IMR-90 (cell line): Measurements from ENCODE around the gene CDHR3. TPM values are rescaled to one million over a fixed set of nuclear protein-coding genes. Genes with fewer than 3 reads are reported as not detected.

Source experiments
- ATAC-seq: fragments of 200-7000 bp; cut with Tn5 transposase; 2 replicates; pipeline ENCODE4 v1.9.1; 2020; ENCODE audit warnings: low read depth, mild to moderate bottlenecking, moderate library complexity
- BruUV-seq: library from RNA; stranded (reverse); fragments of 400-500 nt; replicated peaks from 2 replicates; lab custom pipeline; 2021; lab: Mats Ljungman, UMichigan
- CTCF ChIA-PET: fragments of 300-600 bp; formaldehyde crosslinking; extraction: SDS; loops from one replicate; lab custom pipeline; 2021; ENCODE audit warnings: antibody characterized with exemption; lab: Yijun Ruan, JAX
- POLR2A ChIA-PET: fragments of 300-600 bp; sonication (Branson Sonifier 250); formaldehyde crosslinking; loops from one replicate; lab custom pipeline; 2022; ENCODE audit warnings: antibody characterized with exemption; ENCODE audit not compliant: unreplicated experiment; lab: Charles Lee
- DNase-seq: peaks from one replicate; pipeline ENCODE4 v3.0.0; 2013
- H2AFZ ChIP-seq: replicated peaks from 2 replicates; pipeline ENCODE3; 2013; ENCODE audit warnings: low read length, mild to moderate bottlenecking; ENCODE audit not compliant: poor library complexity
- H2AK5ac ChIP-seq: 2 replicates; pipeline ENCODE4 v1.6.1; 2013; ENCODE audit warnings: low read depth, low read length, inconsistent platforms
- H2AK9ac ChIP-seq: replicated peaks from 2 replicates; pipeline ENCODE3; 2013; ENCODE audit warnings: mild to moderate bottlenecking, low read depth, low read length, moderate library complexity; ENCODE audit not compliant: poor library complexity
- H2BK120ac ChIP-seq: 2 replicates; pipeline ENCODE4 v1.6.1; 2013; ENCODE audit warnings: low read depth, low read length, inconsistent platforms
- H2BK15ac ChIP-seq: 3 replicates; pipeline ENCODE4 v1.6.1; 2013; ENCODE audit warnings: low read depth, low read length, inconsistent platforms
- H2BK20ac ChIP-seq: 2 replicates; pipeline ENCODE4 v1.6.1; 2013; ENCODE audit warnings: low read depth, mild to moderate bottlenecking, inconsistent platforms, low read length, moderate library complexity
- H2BK5ac ChIP-seq: 2 replicates; pipeline ENCODE4 v1.6.1; 2013; ENCODE audit warnings: mild to moderate bottlenecking, low read depth, low read length, inconsistent platforms; ENCODE audit not compliant: poor library complexity, severe bottlenecking
- H3K14ac ChIP-seq: replicated peaks from 2 replicates; pipeline ENCODE4 v1.6.1; 2013; ENCODE audit warnings: low read depth, low read length, inconsistent platforms
- H3K18ac ChIP-seq: 2 replicates; pipeline ENCODE4 v1.6.1; 2013; ENCODE audit warnings: low read depth, low read length, control low read depth
- H3K23ac ChIP-seq: 2 replicates; pipeline ENCODE4 v1.6.1; 2013; ENCODE audit warnings: low read depth, low read length, inconsistent platforms
- H3K27ac ChIP-seq: 2 replicates; pipeline ENCODE4 v1.5.1; 2013; ENCODE audit warnings: mild to moderate bottlenecking, control low read depth, low read length; ENCODE audit not compliant: insufficient read depth
- H3K27me3 ChIP-seq: 2 replicates; pipeline ENCODE4 v1.6.1; 2013; ENCODE audit warnings: low read length; ENCODE audit not compliant: control insufficient read depth, insufficient read depth
- H3K36me3 ChIP-seq: 2 replicates; pipeline ENCODE4 v1.6.1; 2013; ENCODE audit warnings: low read length, mixed read lengths; ENCODE audit not compliant: control insufficient read depth, insufficient read depth
- H3K4ac ChIP-seq: 2 replicates; pipeline ENCODE4 v1.6.1; 2013; ENCODE audit warnings: low read depth, low read length, inconsistent platforms
- H3K4me1 ChIP-seq: 2 replicates; pipeline ENCODE4 v1.6.1; 2013; ENCODE audit warnings: low read length, mixed read lengths; ENCODE audit not compliant: control insufficient read depth, insufficient read depth
- H3K4me2 ChIP-seq: 2 replicates; pipeline ENCODE4 v1.6.1; 2013; ENCODE audit warnings: low read depth, mild to moderate bottlenecking, control low read depth, low read length, moderate library complexity
- H3K4me3 ChIP-seq: 2 replicates; pipeline ENCODE4 v1.5.1; 2013; ENCODE audit warnings: low read depth, mild to moderate bottlenecking, control low read depth, low read length, moderate library complexity; ENCODE audit not compliant: insufficient read depth
- H3K56ac ChIP-seq: 2 replicates; pipeline ENCODE4 v1.6.1; 2013; ENCODE audit warnings: low read length, inconsistent platforms; ENCODE audit not compliant: insufficient read depth; ENCODE audit errors: extremely low read depth
- H3K79me1 ChIP-seq, 2 experiments: 2 replicates each; pipeline ENCODE4 v1.6.1; 2013; ENCODE audit warnings: low read length in 2 of 2, inconsistent platforms in 1 of 2, low read depth in 1 of 2
- H3K9ac ChIP-seq: 2 replicates; pipeline ENCODE4 v1.6.1; 2013; ENCODE audit warnings: low read depth, low read length, control low read depth
- H3K9me1 ChIP-seq: 2 replicates; pipeline ENCODE4 v1.6.1; 2013; ENCODE audit warnings: low read length, inconsistent platforms; ENCODE audit not compliant: insufficient read depth
- H3K9me3 ChIP-seq: 2 replicates; pipeline ENCODE4 v1.6.1; 2013; ENCODE audit warnings: low read length; ENCODE audit not compliant: control insufficient read depth, insufficient read depth
- H4K20me1 ChIP-seq: 2 replicates; pipeline ENCODE4 v1.6.1; 2013; ENCODE audit warnings: low read length, inconsistent platforms; ENCODE audit not compliant: insufficient read depth
- H4K5ac ChIP-seq: 2 replicates; pipeline ENCODE4 v1.6.1; 2013; ENCODE audit warnings: mild to moderate bottlenecking, low read depth, low read length, control low read depth
- H4K8ac ChIP-seq, 2 experiments: 2 replicates each; pipeline ENCODE4 v1.6.1; 2013; ENCODE audit warnings: low read depth in 2 of 2, low read length in 2 of 2, control low read depth in 1 of 2, inconsistent platforms in 1 of 2
- H4K91ac ChIP-seq: 2 replicates; pipeline ENCODE4 v1.6.1; 2013; ENCODE audit warnings: low read depth, low read length, inconsistent platforms; ENCODE audit not compliant: insufficient read depth
- CEBPB ChIP-seq: IDR thresholded peaks from 2 replicates; pipeline ENCODE4 v1.6.1; 2012; ENCODE audit warnings: low read depth, low read length, improper control_type of control experiment
- CHD1 ChIP-seq: IDR thresholded peaks from 2 replicates; pipeline ENCODE4 v1.6.1; 2012; ENCODE audit warnings: low read depth, low read length, improper control_type of control experiment
- ELK1 ChIP-seq: fragments of 150-350 bp; IDR thresholded peaks from 2 replicates; pipeline ENCODE4 v1.6.1; 2016; ENCODE audit warnings: low read depth, mild to moderate bottlenecking, low read length, moderate library complexity, borderline replicate concordance
- MAFK ChIP-seq: IDR thresholded peaks from 2 replicates; pipeline ENCODE4 v1.6.1; 2012; ENCODE audit warnings: low read depth, low read length, improper control_type of control experiment
- MAZ ChIP-seq: IDR thresholded peaks from 2 replicates; pipeline ENCODE4 v1.6.1; 2012; ENCODE audit warnings: low read depth, mild to moderate bottlenecking, low read length, improper control_type of control experiment, moderate library complexity, borderline replicate concordance
- MXI1 ChIP-seq: IDR thresholded peaks from 2 replicates; pipeline ENCODE4 v1.6.1; 2012; ENCODE audit warnings: low read depth, mild to moderate bottlenecking, low read length, moderate library complexity, borderline replicate concordance
- NFE2L2 ChIP-seq: fragments of 150-350 bp; IDR thresholded peaks from 2 replicates; pipeline ENCODE4 v1.6.1; 2016; ENCODE audit warnings: low read depth, mild to moderate bottlenecking, low read length
- POLR2A ChIP-seq: IDR thresholded peaks from 2 replicates; pipeline ENCODE4 v1.6.1; 2012; ENCODE audit warnings: mild to moderate bottlenecking, low read depth, low read length
- RCOR1 ChIP-seq: IDR thresholded peaks from 2 replicates; pipeline ENCODE4 v1.6.1; 2012; ENCODE audit warnings: mild to moderate bottlenecking, low read length, improper control_type of control experiment; ENCODE audit not compliant: insufficient replicate concordance
- RFX5 ChIP-seq: IDR thresholded peaks from 2 replicates; pipeline ENCODE4 v1.8.0; 2012; ENCODE audit warnings: low read depth, mild to moderate bottlenecking, low read length, moderate library complexity
- USF2 ChIP-seq: fragments of 150-350 bp; IDR thresholded peaks from 2 replicates; pipeline ENCODE4 v1.6.1; 2017; ENCODE audit warnings: mild to moderate bottlenecking, antibody characterized with exemption, low read length, low read depth
- WGBS, 2 experiments: methylation state at CpG; one replicate each; pipeline versions ENCODE4 v1.1.5 to v1.1.7; 2013; ENCODE audit warnings: missing lambda C conversion rate in 2 of 2; ENCODE audit not compliant: insufficient read length in 1 of 2; ENCODE audit errors: extremely low coverage in 2 of 2; 5-methylcytosine and 5-hydroxymethylcytosine counted together
- dilution Hi-C: fragments of 300-500 bp; cut with HindIII; formaldehyde crosslinking; loops from one replicate; pipeline ENCODE4 v1.14.3; 2018; ENCODE audit warnings: low sequenced_read_pairs; ENCODE audit not compliant: unreplicated experiment
- in situ Hi-C: fragments of 300-500 bp; cut with MboI; formaldehyde crosslinking; loops from 3 replicates; pipeline ENCODE4 v1.14.3; 2019; ENCODE audit warnings: low sequenced_read_pairs, inconsistent platforms, mixed read lengths
- intact Hi-C: fragments of 100-400 bp; cut with micrococcal nuclease; formaldehyde crosslinking; loops from 2 replicates; pipeline ENCODE4 v1.10.0; 2022
- polyA plus RNA-seq, 3 experiments: library from polyadenylated mRNA; depleted of rRNA; stranded (reverse); fragments of >200 nt; gene quantifications; 2 replicates each; pipeline ENCODE4 v1.2.3, GENCODE V29; 2012; ENCODE audit warnings: low replicate concordance in 1 of 3
- total RNA-seq: library from RNA; depleted of rRNA; stranded (reverse); fragments of >200 nt; gene quantifications from 2 replicates; pipeline ENCODE4 v1.2.3, GENCODE V29; 2012
- TF ChIP-seq, protein P1 (sequence below): conservative IDR thresholded peaks from 2 replicates; pipeline ENCODE4 v1.5.1; 2012; ENCODE audit warnings: mild to moderate bottlenecking, low read depth, low read length, improper control_type of control experiment

Gene CDHR3
- total and polyA plus RNA-seq, 2 of the 4 experiments (the other 2 are of a cell fraction) = 0.96 to 1.6 TPM

DNA sequence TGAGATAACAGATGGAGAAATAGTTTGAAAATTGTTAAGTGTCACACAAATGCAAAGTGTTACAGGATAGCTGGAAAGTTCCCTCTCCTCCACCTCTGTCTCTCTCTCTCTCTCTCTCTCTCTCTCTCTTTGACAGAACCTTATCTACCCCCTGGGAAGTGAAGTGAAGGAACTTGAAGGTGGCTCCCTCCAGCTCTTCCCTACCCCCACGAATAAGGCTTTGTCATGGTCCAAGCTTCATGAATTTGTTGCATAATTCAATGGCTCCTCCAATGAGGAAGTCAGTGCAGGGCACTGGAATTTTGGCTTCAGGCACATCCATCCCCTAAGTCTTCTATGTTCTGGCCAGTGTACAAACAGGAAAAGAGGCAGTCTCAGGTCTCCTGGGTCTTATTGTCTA is 66.4 kb downstream of the CDHR3 start:
- H3K4me2 ChIP-seq = no peak overlapping the region
- H2BK20ac ChIP-seq = no peak overlapping the region
- no TSS peak for BruUV-seq
- no peak overlapping the region for H4K5ac ChIP-seq
- H4K20me1 ChIP-seq = no peaks in the 10 kb centered on the region
- POLR2A ChIA-PET = interaction anchor here (0.6 kb wide), 1 partner anchor 154 kb away, joined by 3 read pairs; no protein-coding TSS in a partner anchor
- no peaks in the 10 kb centered on the region for H3K36me3 ChIP-seq
- no peak overlapping the region for H3K56ac ChIP-seq
- in situ Hi-C loops (no loop called here), dilution Hi-C loops (no loop called here), intact Hi-C loops (no loop called here)
- no CpG with 5 or more reads among the region's 1 CpG for WGBS, 2 experiments
- H3K27ac ChIP-seq = no peak overlapping the region
- H2AFZ ChIP-seq = no peak overlapping the region
- H2BK15ac ChIP-seq = no peak overlapping the region
- CTCF ChIA-PET = interaction anchor here (1.0 kb wide), 1 partner anchor 20 kb away, joined by 3 read pairs; no protein-coding TSS in a partner anchor
- H3K9ac ChIP-seq = no peak overlapping the region
- H3K27me3 ChIP-seq = peaks cover 10% of the 10 kb centered on the region; the same call in 1 of the 2 replicates
- H4K8ac ChIP-seq = no peak overlapping the region
- H3K4ac ChIP-seq = no peak overlapping the region; the same call in 1 of the 2 replicates
- H2BK120ac ChIP-seq = no peak overlapping the region
- no peak overlapping the region for H3K18ac ChIP-seq
- no peaks in the 10 kb centered on the region for H3K79me1 ChIP-seq
- H3K23ac ChIP-seq = no peak overlapping the region
- no peak overlapping the region for H2AK5ac ChIP-seq
- H3K9me1 ChIP-seq = no peaks in the 10 kb centered on the region
- H2BK5ac ChIP-seq = no peak overlapping the region
- H4K91ac ChIP-seq = no peak overlapping the region; the same call in 1 of the 2 replicates
- ATAC-seq (no peak), DNase-seq (no peak)
- TF ChIP-seq CEBPB = no peak
- no peak for TF ChIP-seq CHD1
- no peak for TF ChIP-seq POLR2A
- no peak for TF ChIP-seq ELK1
- TF ChIP-seq MAFK = no peak
- TF ChIP-seq, protein P1, sequence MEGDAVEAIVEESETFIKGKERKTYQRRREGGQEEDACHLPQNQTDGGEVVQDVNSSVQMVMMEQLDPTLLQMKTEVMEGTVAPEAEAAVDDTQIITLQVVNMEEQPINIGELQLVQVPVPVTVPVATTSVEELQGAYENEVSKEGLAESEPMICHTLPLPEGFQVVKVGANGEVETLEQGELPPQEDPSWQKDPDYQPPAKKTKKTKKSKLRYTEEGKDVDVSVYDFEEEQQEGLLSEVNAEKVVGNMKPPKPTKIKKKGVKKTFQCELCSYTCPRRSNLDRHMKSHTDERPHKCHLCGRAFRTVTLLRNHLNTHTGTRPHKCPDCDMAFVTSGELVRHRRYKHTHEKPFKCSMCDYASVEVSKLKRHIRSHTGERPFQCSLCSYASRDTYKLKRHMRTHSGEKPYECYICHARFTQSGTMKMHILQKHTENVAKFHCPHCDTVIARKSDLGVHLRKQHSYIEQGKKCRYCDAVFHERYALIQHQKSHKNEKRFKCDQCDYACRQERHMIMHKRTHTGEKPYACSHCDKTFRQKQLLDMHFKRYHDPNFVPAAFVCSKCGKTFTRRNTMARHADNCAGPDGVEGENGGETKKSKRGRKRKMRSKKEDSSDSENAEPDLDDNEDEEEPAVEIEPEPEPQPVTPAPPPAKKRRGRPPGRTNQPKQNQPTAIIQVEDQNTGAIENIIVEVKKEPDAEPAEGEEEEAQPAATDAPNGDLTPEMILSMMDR = no peak
- no peak for TF ChIP-seq MXI1
- no peak for TF ChIP-seq USF2
- TF ChIP-seq RFX5 = no peak
- no peak for TF ChIP-seq NFE2L2
- no peak for TF ChIP-seq RCOR1
- no peak for TF ChIP-seq MAZ
- H3K9me3 ChIP-seq = peaks cover 5% of the 10 kb centered on the region
- H3K4me3 ChIP-seq = no peak overlapping the region
- no peak overlapping the region for H3K14ac ChIP-seq
- peaks cover 4% of the 10 kb centered on the region; the same call in 1 of the 2 replicates for H3K4me1 ChIP-seq
- H2AK9ac ChIP-seq = no peak overlapping the region
